PFSK-1 (cell line): ENCODE data around the gene PADI1.

Experiments
- FOXP2 ChIP-seq: optimal IDR thresholded peaks from 2 replicates; pipeline ENCODE3; 2011; ENCODE audit warnings: borderline replicate concordance, control low read depth, inconsistent platforms; ENCODE audit not compliant: insufficient read depth; ENCODE audit errors: extremely low read length, extremely low read depth
- POLR2AphosphoS5 ChIP-seq: IDR thresholded peaks from 2 replicates; pipeline ENCODE4 v1.6.1; 2012; ENCODE audit warnings: low read depth, mild to moderate bottlenecking, control low read depth, low read length, moderate library complexity
- SIN3A ChIP-seq: IDR thresholded peaks from 2 replicates; pipeline ENCODE4 v1.6.1; 2012; ENCODE audit warnings: mild to moderate bottlenecking, low read length, moderate library complexity, borderline replicate concordance; ENCODE audit not compliant: insufficient read depth
- TAF1 ChIP-seq: IDR thresholded peaks from 2 replicates; pipeline ENCODE4 v1.6.1; 2012; ENCODE audit warnings: low read length, control low read depth, borderline replicate concordance; ENCODE audit not compliant: insufficient read depth
- TF ChIP-seq, protein P1 (sequence below), 2 experiments: IDR thresholded peaks; 2 replicates each; pipeline versions ENCODE4 v1.6.1 to v1.8.0; 2011 to 2012; ENCODE audit warnings: low read depth in 2 of 2, low read length in 2 of 2, control low read depth in 1 of 2, inconsistent platforms in 1 of 2, mild to moderate bottlenecking in 1 of 2, moderate library complexity in 1 of 2; ENCODE audit not compliant: insufficient read depth in 1 of 2

PADI1 gene

DNA sequence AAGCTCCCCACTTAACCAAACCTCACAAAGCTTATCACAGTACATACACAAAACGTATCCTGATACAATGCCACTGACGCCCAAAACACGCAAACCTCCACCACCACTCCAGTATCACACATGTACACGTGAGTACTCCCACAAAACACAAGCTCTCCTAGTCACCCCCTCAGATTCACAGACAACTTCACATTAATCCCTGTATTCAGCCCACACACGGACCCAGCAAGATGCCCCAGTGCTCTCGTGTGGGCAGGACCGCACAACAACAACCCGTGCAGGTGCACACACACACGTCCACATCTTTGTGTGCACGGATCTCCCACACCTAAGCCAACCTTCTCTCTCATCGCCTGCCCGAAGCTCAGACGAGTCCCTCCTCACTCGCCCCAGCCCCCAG, 17.6 kb downstream of the PADI1 start:
- TF ChIP-seq POLR2AphosphoS5 (no peak), FOXP2 (no peak), TAF1 (no peak), SIN3A (no peak)
- TF ChIP-seq, protein P1, sequence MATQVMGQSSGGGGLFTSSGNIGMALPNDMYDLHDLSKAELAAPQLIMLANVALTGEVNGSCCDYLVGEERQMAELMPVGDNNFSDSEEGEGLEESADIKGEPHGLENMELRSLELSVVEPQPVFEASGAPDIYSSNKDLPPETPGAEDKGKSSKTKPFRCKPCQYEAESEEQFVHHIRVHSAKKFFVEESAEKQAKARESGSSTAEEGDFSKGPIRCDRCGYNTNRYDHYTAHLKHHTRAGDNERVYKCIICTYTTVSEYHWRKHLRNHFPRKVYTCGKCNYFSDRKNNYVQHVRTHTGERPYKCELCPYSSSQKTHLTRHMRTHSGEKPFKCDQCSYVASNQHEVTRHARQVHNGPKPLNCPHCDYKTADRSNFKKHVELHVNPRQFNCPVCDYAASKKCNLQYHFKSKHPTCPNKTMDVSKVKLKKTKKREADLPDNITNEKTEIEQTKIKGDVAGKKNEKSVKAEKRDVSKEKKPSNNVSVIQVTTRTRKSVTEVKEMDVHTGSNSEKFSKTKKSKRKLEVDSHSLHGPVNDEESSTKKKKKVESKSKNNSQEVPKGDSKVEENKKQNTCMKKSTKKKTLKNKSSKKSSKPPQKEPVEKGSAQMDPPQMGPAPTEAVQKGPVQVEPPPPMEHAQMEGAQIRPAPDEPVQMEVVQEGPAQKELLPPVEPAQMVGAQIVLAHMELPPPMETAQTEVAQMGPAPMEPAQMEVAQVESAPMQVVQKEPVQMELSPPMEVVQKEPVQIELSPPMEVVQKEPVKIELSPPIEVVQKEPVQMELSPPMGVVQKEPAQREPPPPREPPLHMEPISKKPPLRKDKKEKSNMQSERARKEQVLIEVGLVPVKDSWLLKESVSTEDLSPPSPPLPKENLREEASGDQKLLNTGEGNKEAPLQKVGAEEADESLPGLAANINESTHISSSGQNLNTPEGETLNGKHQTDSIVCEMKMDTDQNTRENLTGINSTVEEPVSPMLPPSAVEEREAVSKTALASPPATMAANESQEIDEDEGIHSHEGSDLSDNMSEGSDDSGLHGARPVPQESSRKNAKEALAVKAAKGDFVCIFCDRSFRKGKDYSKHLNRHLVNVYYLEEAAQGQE (IDR thresholded peaks at IDR 0.05; ENCODE audit: insufficient read depth in 1 of 2, low read depth in 2 of 2, low read length in 2 of 2) = no peak

DNA sequence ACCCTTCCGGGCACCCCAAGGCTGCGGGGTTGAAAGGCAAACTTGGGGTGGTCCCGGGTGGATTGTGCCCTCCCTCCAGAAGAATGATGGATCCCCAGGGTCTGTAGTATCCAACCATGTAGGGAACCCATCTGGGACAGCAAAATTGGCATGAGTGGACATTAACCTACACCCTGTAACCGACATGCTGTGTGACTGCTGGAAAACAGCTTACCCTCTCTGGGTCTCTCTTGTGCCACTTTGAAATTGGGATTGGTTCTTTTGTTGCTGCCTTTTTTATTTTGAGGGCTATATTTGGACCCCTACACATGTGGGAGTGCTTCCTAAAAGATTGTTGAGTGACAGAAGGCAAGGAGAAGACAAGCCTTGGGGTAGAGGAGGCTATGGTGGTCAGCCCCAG, 19.5 kb downstream of the PADI1 start:
- no peak for TF ChIP-seq POLR2AphosphoS5
- TF ChIP-seq, protein P1 (IDR thresholded peaks at IDR 0.05; ENCODE audit: insufficient read depth in 1 of 2, low read depth in 2 of 2, low read length in 2 of 2) = no peak
- no peak for TF ChIP-seq TAF1
- TF ChIP-seq FOXP2 = no peak
- no peak for TF ChIP-seq SIN3A

DNA sequence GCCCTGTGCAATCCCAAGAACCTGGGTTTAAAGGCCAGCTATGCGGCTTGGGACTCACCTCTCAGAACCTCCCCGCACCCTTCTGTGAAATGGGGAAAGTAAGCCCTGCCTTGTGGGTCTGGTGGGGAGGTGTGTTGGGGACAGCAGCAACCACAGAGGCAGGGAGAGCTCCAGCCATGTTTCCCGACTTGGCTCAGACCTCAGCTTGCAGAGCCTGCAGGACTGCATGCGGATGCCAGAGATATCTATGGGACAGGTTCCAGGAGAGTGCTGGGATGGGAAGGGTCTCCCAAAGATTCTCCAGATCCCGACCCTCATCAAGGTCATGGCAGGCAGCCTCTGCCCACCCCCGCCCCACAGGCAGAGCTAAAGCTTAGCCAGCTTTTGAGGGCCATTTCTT, 20.2 kb downstream of the PADI1 start:
- TF ChIP-seq SIN3A (no peak), TAF1 (no peak), POLR2AphosphoS5 (no peak), FOXP2 (no peak)
- TF ChIP-seq, protein P1 (IDR thresholded peaks at IDR 0.05; ENCODE audit: insufficient read depth in 1 of 2, low read depth in 2 of 2, low read length in 2 of 2) = no peak

DNA sequence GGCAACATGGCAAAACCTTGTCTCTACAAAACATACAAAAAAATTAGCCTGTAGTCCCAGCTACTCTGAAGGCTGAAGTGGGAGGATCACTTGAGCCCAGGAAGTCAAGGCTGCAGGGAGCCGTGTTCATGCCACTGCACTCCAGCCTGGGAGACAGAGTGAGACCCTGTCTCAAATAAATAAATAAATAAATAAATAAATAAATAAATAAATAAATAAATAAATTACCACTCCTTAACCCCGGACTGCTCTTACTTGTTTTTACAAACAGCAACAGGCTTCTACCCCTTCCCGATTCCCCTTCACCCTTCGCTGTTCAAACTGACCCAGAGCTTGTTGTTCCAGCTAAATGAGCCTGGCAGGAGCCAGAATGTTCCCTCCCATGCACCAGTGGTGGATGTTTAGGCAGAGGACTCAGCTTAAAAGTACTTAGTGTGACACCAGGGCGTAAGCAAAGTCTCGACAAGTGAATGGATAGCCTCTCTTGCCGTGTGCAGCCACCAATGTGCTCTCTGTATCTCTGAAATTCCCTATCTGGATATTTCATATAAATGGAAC, 22.5 kb downstream of the PADI1 start:
- TF ChIP-seq FOXP2 (no peak), POLR2AphosphoS5 (no peak), TAF1 (no peak), SIN3A (no peak)
- TF ChIP-seq, protein P1 (IDR thresholded peaks at IDR 0.05; ENCODE audit: insufficient read depth in 1 of 2, low read depth in 2 of 2, low read length in 2 of 2) = no peak

DNA sequence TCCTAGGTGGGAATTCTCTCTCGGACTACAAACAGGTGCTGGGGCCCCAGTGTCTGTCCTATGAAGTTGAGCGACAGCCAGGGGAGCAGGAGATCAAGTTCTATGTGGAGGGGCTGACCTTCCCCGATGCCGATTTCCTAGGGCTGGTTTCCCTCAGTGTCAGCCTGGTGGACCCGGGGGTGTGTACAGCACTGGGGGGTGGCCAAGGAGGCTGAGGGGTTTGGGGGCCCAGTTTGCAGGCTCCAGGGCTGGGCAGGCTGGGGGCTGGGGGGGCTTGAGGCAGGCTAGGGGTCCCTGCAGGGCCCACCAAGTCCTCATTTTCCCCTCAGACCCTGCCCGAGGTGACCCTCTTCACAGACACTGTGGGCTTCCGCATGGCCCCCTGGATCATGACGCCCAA, 23.7 kb downstream of the PADI1 start:
- TF ChIP-seq SIN3A (no peak), TAF1 (no peak), POLR2AphosphoS5 (no peak), FOXP2 (no peak)
- TF ChIP-seq, protein P1 (IDR thresholded peaks at IDR 0.05; ENCODE audit: insufficient read depth in 1 of 2, low read depth in 2 of 2, low read length in 2 of 2) = no peak
